ENCODE results near the gene OCLN.
"Not testable (repeated sequence)": the region's sequence is repeated elsewhere in the genome, so short reads cannot be mapped to it uniquely, and the experiment has no call there.

The OCLN gene

DNA sequence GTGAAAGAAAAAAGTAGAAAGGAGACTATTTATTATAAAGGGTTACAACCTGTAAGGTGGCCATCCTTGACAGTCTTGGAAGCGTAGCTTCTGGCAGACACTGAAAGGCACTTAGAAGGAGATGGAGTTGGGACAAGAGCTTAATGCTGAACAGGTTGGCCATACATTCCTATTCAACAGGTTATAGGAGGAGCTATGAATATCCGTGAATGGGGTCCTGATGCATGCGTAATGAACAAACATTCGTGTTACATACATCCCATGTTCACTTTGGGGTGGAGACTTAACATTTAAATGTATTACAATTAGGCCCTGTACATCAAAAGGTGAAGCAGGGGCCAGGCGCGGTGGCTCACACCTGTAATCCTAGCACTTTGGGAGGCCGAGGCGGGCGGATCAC is 34.1 kb downstream of the OCLN start:
- DNase-seq (ENCODE audit: insufficient read length, low spot score) (no peak), FAIRE-seq (no peak)

DNA sequence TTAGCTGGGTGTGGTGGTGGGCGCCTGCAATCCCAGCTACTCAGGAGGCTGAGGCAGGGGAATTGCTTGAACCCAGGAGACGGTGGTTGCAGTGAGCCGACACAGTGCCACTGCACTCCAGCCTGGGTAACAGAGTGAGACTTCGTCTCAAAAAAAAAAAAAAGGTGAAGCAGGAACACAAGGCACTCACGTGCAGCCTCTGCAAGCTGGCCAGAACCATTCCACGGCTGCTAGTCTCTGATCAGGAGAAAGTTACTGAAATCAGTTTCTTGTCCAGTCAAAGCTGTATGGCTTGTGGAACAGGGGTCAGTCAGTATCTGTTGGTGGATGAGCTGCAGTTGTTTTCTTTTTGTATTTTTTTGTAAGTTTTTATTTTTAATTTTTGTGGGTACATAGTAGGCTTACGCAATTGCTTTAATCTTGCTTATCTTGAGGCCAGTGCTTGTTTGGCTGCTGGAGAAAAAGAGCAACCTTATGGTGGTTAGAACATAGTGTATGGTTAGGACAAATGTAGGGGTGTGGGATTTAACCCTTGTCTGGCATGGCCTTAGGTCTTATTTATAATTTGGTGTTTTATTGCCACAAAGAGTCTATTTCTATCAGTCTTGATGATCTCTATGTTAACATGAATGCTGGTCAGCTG is 34.7 kb downstream of the OCLN start:
- no peak for FAIRE-seq
- no peak for DNase-seq (ENCODE audit: insufficient read length, low spot score)

DNA sequence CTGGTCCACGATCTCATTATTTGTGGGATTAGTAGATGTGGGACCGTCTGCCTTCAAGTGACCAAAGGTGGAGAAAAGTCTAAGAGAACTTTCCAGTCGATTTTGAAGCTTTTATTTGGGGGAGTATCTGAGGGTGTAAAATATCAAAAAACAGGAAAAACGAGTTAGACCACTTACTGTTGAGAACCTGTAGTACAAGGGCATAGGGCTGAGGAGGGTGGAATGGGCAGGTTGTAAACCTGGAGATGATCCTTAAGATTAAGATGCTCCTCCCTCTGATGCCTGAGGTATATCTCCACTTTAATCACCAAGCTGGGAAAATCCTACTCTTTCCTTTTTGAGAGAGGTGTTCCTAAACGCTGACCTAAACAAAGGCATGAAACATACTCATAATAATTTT is 35.4 kb downstream of the OCLN start:
- no peak for DNase-seq (ENCODE audit: insufficient read length, low spot score)
- FAIRE-seq, result no peak

DNA sequence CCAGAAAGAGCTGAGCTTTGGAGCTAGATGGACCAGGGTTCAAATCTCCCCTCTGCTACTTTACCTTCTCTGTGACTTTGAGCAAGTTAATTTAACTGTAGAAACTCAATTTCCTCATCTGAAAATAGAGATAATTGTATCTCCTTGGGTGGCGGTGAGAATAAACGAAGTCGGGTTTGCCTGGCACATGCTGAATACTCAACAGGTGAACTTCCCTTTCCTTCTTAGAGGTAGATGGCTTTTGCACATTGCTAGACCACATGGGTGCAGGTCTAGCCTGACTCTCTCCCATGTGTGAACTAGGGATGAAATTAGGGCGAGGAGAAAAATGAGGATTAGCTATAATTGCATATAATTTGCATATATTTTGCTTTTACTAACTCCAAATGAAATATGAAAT is 36.0 kb downstream of the OCLN start:
- no peak for FAIRE-seq
- no peak for DNase-seq (ENCODE audit: insufficient read length, low spot score)

DNA sequence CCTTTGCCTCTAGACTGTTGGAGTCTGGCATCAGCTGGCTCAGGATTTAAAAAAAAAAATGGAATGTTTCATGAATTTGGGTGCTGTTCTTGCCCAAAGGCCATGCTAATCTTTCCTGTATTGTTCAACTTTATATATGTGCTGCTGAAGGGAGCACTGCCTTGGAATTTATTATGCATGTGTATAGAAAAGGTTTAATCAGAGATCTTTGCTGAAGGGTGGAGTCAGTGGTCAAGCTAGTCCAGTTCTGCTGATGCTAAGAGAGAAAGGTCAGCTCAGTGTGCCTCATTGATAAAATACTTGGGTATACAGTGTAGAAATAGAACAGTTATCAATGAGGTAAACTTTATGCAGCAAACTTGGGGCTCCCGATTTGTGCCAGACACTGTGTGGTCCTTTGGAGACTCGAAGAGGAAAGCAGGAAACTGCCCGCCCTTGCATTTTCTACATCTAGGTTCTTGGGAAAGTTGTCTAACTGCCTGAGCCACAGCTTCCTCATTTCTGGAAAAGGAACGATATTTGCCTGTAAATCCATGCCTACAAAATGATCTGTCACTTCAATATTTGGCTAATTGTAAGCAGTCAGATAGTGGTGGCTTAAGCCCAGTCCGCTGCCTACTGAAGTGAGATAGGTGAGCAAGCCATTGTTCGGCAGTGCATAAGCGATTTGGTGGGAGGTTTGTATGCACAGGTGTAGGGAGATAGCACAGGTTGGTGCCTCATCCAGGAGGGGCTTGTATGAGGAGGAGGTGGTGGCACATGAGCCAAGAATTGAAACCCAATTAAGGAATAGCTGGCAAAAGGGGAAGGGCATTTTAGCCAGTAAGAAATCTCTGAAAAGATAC is 38.2 kb downstream of the OCLN start:
- FAIRE-seq (no peak), DNase-seq (ENCODE audit: insufficient read length, low spot score) (no peak)

DNA sequence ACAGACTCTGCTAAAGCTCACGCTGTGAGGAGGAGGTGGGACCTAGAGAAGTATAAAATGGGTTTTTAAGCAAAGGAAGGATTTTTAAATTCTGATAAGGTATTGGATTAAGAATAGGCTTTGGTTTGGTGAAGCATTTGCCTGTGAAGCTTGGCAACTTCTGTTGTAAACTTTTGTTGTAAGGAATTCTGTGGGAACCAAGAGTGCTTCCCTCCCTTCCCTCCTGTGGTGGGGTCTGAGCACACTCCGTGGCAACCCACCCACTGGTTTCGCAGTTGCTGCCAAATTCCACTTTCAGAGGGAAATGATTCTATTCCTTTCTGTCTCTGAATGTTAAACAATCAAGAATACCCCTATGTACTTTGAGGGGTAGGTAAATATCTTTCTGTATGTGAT is 38.8 kb downstream of the OCLN start:
- DNase-seq (ENCODE audit: insufficient read length, low spot score) (no peak), FAIRE-seq (no peak)

- FAIRE-seq; DNase-seq (ENCODE audit: insufficient read length, low spot score): not testable (repeated sequence)
Measured at GRCh38 chr5:69537911-69538310, 45.3 kb downstream of the OCLN start.

DNA sequence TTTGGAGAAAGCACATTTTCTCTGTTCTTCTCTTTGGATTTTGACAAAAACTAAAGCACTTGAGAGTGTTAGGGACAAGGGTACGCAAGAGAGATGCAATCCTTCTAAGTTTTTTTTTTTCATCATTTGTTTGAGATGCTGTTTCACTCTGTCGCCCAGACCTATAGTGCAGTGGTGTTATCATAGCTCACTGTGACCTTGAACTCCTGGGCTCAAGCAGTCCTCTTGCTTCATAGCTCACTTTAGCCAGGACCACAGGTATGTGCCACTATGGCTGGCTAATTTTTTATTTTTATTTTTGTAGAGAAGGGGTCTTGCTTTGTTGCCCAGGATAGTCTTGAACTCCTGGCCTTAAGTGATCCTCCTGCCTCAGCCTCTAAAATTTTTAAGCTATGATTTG is 46.1 kb downstream of the OCLN start:
- not testable (repeated sequence) for FAIRE-seq; DNase-seq (ENCODE audit: insufficient read length, low spot score)

DNA sequence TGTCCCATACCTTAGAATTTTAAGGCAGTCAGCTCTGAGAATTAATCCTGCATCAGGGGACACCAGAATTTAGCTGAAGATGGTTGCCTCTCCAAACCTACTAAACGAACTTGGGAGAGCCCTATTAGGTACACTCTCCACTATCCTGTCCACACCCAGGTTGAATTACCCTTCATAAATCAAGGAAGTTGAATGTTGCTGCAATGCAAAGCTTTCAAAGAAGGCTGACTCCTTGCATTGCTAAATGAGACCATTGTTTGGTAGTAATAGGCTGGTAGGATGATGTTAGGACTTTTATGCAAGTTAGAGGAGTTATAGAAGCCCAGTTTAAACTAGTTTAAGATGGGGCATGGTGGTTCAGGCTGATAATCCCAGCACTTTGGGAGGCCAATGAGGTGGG is 48.8 kb downstream of the OCLN start:
- DNase-seq (ENCODE audit: insufficient read length, low spot score); FAIRE-seq: not testable (repeated sequence)

DNA sequence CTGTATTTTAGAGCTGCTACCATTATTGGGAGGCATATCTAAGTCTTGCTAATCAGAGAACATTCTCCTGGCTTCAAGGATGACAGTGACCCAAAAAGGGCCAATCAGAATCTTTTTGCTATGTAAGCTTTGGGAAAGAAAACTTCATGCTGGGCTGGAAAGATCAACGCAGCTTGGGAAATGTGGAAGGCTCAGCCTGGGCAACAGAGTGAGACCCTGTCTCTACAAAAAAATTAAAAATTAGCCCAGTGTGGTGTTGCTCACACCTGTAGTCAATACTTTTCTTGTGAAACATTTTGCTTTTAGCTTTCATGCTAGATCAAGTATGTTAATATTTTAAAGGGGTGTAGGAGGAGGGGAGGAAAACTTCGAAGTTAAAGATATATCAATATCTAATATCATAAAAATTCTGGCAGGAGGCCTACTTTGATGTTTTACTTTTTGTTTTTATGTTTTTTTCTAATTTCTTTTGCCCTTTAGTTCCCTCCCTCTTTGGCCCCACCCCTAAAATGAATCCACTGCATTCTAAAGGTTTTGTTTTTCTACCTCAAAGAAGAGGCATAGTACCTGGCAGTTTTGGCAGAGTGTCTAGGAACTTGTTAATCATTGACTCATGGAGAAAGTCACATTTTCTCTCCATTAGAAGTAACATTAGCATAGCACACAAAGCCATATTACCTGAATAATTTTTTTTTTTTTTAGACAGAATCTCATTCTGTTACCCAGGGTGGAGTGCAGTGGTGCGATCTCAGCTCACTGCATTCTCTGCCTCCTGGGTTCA is 50.4 kb downstream of the OCLN start:
- DNase-seq (ENCODE audit: insufficient read length, low spot score); FAIRE-seq: not testable (repeated sequence)

- FAIRE-seq; DNase-seq (ENCODE audit: insufficient read length, low spot score): not testable (repeated sequence)
Measured at GRCh38 chr5:69544602-69545001, 52.0 kb downstream of the OCLN start.

DNA sequence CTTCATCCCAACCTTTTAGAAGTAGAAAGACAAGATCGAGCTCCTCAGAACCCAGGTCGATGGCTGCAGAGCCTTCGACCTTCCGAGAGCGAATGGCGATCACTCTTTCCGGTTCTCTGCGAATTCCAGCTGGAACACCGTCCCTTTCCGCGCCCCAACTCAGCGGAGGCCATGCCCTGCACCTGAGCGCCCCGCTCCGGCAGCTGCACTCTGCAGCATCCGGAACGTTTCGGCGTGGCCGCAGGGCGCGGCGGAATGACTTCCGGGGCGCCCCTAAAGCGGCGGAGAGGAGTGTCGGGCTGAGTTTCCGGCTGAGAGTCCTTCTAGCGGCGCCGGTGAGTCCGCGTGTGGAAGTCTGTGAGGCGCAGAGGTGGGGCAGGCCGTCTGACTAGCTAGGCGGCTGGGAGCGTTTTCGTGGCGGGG is 67.3 kb downstream of the OCLN start, which contains the start of gene GTF2H2C:
Gene GTF2H2C, plus strand, starts transcription at position 284 of the 423 bp plus-strand sequence. CDS start 4,942 bp downstream, outside the sequence.
- not testable (repeated sequence) for DNase-seq (ENCODE audit: insufficient read length, low spot score); FAIRE-seq

- not testable (repeated sequence) for DNase-seq (ENCODE audit: insufficient read length, low spot score); FAIRE-seq
Measured at GRCh38 chr5:69560587-69561431, 68.2 kb downstream of the OCLN start.

GRCh38 chr5:69566172-69566571 is 73.6 kb downstream of the OCLN start:
- not testable (repeated sequence) for FAIRE-seq; DNase-seq (ENCODE audit: insufficient read length, low spot score)

GRCh38 chr5:69568072-69568471 is 75.5 kb downstream of the OCLN start:
- FAIRE-seq; DNase-seq (ENCODE audit: insufficient read length, low spot score): not testable (repeated sequence)

DNA sequence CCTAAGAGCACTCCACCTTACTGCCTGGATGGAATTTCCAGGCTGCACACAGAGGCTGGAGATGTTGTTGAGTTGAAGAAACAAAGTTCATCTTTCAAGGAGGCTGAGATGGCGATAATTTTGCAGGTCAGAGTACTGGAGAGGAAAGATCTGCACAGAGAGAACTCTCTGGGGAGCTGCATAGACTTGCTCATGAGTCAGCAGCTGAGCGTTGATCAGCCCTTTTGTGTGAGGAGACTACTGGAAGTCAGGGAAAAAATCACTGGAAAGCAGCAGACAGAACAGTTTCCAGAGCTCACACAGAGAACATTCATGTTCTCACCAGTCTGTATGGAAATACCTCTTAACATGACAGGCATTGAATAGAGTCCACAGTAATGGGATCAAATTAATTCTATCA is 90.8 kb downstream of the OCLN start:
- DNase-seq (ENCODE audit: insufficient read length, low spot score); FAIRE-seq: not testable (repeated sequence)

DNA sequence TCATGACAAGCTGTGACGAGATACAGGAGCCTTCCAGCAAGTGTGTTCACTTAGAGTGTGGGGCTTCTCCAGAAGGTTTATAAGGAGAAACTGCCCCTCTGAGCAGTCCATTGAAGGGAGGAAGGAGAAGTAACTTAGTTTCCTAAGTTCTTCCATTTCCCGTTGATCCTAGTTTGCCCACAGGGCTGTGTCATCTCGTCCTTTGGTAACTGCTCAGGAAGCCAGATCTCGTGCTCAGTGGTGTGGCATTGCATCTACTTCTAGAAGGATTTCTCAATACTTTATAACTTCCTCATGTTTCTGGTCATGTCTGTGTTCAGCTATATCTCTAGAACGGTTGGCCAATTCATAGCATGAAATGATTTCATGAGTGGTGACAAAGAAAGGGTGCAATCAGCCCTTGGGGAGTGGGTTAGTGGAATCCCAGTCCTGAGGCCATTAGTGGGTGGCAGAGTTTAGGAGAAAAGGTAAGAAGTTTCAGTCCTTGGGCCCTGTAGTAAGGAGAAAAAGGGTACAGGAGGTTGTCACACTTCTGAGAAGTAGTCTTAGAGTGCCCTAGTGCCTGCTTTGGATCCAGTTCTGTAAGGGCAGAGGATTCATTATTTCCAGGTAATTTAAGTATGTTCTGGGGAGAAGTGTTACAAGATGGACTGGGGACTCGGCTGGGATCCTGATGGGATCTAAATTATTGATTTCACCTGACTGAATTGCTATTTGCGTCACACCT is 103.7 kb downstream of the OCLN start:
- FAIRE-seq, result not testable (repeated sequence)

GRCh38 chr5:69601947-69602346 is 109.4 kb downstream of the OCLN start:
- FAIRE-seq; DNase-seq (ENCODE audit: insufficient read length, low spot score): not testable (repeated sequence)

More for the DNA sequence above, 103.7 kb downstream of the OCLN start:
- not testable (repeated sequence) for DNase-seq (ENCODE audit: insufficient read length, low spot score)

DNA sequence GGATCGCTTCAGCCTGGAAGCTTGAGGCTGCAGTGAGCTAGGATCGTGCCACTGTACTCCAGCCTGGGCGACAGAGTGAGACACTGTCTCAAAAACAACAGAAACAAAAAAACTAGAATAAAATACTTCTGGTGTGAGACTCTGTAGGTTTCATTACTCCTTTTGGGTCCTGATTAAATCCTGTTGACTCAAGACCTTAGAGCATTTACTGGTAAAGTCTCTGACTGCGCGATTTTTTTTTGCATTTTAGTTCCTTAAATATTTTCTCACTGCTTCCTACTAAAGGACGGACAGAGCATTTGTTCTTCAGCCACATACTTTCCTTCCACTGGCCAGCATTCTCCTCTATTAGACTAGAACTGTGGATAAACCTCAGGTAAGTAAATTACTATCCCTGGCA is 114.2 kb downstream of the OCLN start:
- DNase-seq (ENCODE audit: insufficient read length, low spot score); FAIRE-seq: not testable (repeated sequence)

Measured in HTR-8/SVneo (cell line).